WERI-Rb-1 (cell line): ENCODE measurements around the gene GRIK1.

Source experiments
- DNase-seq: peaks from one replicate; pipeline ENCODE4 v3.0.0-alpha.2; 2020
- H3K27ac ChIP-seq: fragments of 250-450 bp; sonication (Bioruptor Pico); 2 replicates; pipeline ENCODE4 v1.5.1; 2020; ENCODE audit warnings: mild to moderate bottlenecking, moderate library complexity
- H3K27me3 ChIP-seq: fragments of 250-450 bp; sonication (Bioruptor Pico); 2 replicates; pipeline ENCODE4 v1.5.1; 2021; ENCODE audit warnings: mild to moderate bottlenecking, low read depth, moderate library complexity; ENCODE audit not compliant: insufficient read depth, severe bottlenecking
- H3K36me3 ChIP-seq: fragments of 250-450 bp; sonication (Bioruptor Pico); 2 replicates; pipeline ENCODE4 v1.5.1; 2020; ENCODE audit warnings: mild to moderate bottlenecking, moderate library complexity
- H3K4me3 ChIP-seq: 2 replicates; pipeline ENCODE4 v1.5.1; 2011; ENCODE audit warnings: low read depth, mild to moderate bottlenecking, control low read depth, low read length
- H3K9me3 ChIP-seq: fragments of 250-450 bp; sonication (Bioruptor Pico); 2 replicates; pipeline ENCODE4 v1.5.1; 2021; ENCODE audit warnings: mild to moderate bottlenecking, moderate library complexity; ENCODE audit not compliant: severe bottlenecking
- CTCF ChIP-seq: IDR thresholded peaks from 2 replicates; pipeline ENCODE4 v1.5.1; 2011; ENCODE audit warnings: low read depth, mild to moderate bottlenecking, control low read depth, inconsistent platforms, low read length

The GRIK1 gene

GRCh38 chr21:29909571-29909970, 30.2 kb downstream of the GRIK1 start:
- H3K27me3 ChIP-seq, result no peaks in the 10 kb centered on the region
- DNase-seq, result no peak

GRCh38 chr21:29904359-29905282, 35.2 kb downstream of the GRIK1 start:
- Histone ChIP-seq H3K27me3 (no peaks in the 10 kb centered on the region), H3K4me3 (no peak overlapping the region), H3K9me3 (peaks cover 3% of the 10 kb centered on the region), H3K36me3 (no peaks in the 10 kb centered on the region), H3K27ac (no peak overlapping the region)
- DNase-seq, result peak; percentile 13
- TF ChIP-seq CTCF, result no peak

More at GRCh38 chr21:29909571-29909970, 30.2 kb downstream of the GRIK1 start:
- H3K4me3 ChIP-seq, result no peak overlapping the region
- H3K27ac ChIP-seq, result no peak overlapping the region
- no peak for TF ChIP-seq CTCF
- no peaks in the 10 kb centered on the region for H3K36me3 ChIP-seq
- H3K9me3 ChIP-seq, result no peaks in the 10 kb centered on the region

- Histone ChIP-seq H3K27ac (no peak overlapping the region), H3K4me3 (no peak overlapping the region), H3K9me3 (no peaks in the 10 kb centered on the region), H3K27me3 (no peaks in the 10 kb centered on the region), H3K36me3 (no peaks in the 10 kb centered on the region)
- TF ChIP-seq CTCF, result no peak
- no peak for DNase-seq
Measured at GRCh38 chr21:29896884-29897283, 42.9 kb downstream of the GRIK1 start.

GRCh38 chr21:29893687-29894086, 46.1 kb downstream of the GRIK1 start:
- no peak overlapping the region for H3K4me3 ChIP-seq
- no peak for DNase-seq
- no peak for TF ChIP-seq CTCF
- H3K36me3 ChIP-seq, result no peaks in the 10 kb centered on the region
- no peak overlapping the region for H3K27ac ChIP-seq
- no peaks in the 10 kb centered on the region for H3K9me3 ChIP-seq
- H3K27me3 ChIP-seq, result no peaks in the 10 kb centered on the region

- no peak for TF ChIP-seq CTCF
- Histone ChIP-seq H3K4me3 (no peak overlapping the region), H3K27ac (no peak overlapping the region), H3K36me3 (no peaks in the 10 kb centered on the region), H3K27me3 (no peaks in the 10 kb centered on the region), H3K9me3 (no peaks in the 10 kb centered on the region)
- no peak for DNase-seq
Measured at GRCh38 chr21:29892379-29892778, 47.4 kb downstream of the GRIK1 start.
